ENCODE measurements around the gene PPP2R5C.
A peak's percentile ranks its signal among the peaks of the same experiment; 100 is the strongest.
"Not testable (repeated sequence)": the region's sequence is repeated elsewhere in the genome, so short reads cannot be mapped to it uniquely, and the experiment has no call there.

PPP2R5C gene

DNA sequence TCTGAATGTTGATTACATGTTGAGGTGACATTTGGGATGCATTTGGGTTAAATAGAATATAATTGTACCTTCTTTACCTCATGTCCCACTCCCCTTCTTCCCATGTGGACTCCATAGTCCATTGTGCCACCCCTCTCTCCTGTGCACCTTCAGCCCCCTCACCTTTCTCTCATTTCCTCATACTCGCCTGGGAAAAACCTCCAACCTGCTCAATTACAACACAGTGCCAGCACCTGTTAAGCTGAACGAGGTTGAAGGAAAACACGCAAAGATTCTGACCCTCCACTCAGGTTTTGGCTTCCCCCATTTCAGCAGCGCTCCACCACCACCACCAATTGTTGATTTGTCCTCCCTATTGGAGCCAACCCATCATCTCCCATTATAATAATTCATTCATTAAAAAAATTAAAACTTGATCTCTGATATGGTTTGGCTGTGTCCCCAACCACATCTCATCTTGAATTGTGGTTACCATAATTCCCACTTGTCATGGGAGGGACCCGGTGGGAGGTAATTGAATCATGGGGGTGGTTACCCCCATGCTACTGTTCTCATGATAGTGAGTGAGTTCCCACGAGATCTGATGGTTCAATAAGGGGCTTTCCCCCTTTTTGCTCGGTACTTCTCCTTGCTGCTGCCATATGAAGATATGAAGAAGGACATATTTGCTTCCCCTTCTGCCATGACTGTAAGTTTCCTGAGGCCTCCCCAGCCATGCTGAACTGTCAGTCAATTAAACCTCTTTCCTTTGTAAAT, 33.7 kb upstream of the PPP2R5C start:
- peak; percentile 35 to 76 for DNase-seq

DNA sequence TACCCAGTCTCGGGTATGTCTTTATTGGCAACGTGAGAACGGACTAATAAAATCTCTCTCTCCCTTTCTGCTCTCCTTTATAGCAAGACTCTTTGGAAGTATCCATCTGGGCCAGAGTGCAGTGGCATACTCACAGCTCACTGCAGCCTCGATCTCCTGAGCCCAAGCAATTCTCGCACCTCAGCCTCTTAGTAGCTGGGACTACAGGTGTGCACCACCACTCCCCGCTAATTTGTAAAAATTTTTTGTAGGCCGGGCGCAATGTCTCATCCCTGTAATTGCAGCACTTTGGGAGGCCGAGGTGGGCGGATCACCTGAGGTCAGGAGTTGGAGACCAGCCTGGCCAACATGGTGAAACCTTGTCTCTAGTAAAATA, 33.2 kb upstream of the PPP2R5C start:
- DNase-seq, result no peak

DNA sequence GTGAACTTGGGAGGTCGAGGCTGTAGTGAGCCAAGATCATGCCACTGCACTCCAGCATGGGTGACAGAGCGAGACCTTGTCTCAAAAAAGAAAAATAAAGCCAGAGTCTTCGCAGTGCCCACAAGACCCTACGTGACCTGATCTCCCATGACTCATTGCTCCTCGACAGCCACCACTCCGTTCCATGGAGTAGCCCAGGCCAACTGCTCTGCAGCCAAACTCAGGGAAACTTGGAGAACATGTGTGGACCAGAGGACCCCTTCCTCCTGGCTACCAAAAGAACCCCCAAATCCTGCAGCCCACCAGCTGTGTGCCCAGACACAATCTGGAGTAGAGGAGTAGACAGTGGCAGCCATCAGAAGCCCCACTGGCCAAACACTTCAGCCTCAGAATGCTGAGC, 32.1 kb upstream of the PPP2R5C start:
- DNase-seq, result no peak

DNA sequence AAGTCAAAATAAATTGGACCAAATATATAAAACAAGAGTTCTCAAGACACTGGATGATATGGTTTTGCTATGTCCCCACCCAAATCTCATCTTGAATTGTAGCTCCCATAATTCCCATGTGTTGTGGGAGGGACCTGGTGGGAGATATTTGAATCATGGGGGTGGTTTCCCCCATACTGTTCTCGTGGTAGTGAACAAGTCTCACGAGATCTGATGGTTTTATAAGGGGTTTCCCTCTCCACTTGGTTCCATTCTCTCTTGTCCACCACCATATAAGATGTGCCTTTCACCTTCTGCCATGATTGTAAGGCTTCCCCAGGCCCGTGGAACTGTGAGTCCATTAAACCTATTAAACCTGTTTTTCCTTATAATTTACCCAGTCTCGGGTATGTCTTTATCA, 31.4 kb upstream of the PPP2R5C start:
- not testable (repeated sequence) for DNase-seq

DNA sequence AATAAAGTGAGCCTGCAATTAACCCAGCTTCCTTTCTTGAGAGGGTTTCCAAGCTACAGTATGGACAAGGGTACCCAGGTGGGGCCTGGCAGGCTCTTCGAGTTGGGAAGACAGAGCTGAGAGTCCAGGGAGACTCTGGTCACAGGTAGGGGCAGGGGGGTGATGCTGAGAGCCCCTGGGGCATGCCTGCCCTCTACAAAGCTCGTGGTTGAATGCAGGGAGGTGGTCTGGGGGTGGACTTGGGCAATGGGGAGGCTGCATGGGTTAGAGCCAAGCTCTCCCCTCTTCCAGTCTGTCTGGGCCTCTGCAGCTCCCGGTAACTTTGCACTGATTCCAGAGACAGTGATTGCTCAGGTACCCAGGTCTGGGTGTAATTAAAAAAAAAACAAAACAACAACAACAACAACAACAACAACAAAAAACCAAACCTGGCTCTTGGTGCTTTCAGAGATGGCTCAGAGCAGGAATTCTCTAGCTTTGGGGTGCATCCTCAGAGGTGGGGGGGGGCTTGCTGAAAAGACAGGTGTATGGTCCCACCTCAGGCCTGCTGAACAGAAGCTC, 30.8 kb upstream of the PPP2R5C start:
- DNase-seq, result no peak

DNA sequence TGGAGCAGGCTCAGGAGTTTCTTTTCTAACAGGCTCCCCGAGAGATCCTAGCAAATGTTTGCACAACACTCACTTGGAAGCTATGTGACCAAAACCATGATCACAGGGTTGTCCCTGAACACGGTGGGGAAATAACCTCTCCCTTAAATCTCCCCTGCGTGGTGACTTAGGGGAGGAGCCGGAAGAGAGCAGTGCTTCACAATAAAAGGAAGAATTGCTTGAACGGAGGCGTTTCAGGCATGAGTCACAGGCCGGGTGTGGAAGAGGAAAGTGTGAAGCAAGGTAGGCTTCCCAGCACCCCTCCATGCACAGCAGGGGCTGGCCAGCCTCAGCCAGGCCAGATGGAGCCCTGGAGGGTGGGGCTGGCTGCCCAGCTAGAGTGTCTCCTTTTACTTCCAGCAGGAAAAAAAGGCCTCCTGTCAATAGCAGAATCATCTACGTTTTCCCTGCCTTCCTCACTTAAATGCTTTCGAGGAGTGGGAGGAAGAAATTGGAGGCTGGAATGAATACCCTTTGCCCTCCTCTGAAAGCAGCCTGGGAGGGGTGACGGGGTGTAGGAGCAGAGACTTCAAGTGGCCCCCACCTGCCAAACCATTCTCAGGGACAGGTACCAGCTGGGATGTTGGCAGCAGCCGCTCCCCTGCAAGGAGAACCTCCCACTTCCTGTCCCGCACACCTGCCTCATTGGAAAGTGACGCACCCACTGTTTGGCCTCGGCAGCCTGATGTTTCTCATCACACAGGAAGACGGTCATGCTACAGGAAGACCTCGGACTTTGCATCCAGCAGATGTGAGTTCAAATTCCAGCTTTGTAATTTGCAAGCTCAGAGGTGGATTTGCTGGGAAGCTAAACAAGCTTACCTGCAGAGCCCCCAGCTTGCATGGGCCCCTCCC, 30.1 kb upstream of the PPP2R5C start:
- DNase-seq, result peak; percentile 95 to 99

DNA sequence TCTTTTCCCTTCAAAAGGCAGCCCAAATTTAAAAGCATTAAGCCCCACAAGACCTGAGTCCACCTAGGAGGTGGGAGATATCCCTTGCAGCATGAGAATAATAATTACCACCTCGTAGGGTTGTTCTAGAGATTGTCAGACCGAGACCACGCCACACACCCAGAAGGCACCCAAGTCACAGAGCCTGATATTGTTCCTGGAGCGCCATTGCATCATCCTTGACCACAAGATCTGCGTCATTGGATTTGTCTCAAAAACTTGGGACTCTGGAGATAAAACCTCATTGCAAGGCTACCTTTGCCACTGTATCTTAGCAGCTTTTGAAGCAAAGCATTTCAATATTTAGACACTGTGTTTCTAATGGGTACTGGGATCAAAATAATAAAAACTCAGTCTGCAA, 29.4 kb upstream of the PPP2R5C start:
- peak; percentile 56 to 81 for DNase-seq

DNA sequence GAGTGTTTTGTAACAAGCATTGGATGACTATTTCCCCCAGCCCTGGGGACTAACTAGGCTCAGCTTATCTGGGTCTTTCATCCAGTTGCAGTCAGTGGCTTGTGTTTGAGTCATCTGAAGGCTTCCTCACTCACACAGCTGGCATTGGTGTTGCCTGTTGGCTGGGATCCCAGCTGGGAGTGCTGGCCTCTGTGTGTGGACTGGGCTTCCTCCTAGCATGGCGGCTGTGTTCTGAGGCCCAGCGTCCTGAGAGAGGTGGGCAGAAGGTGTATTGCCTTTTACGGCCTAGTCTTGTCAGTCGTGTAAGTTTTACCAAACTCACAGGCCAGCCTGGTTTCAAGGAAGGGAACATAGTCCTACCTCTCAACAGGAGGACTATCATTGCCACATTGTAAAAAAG, 28.3 kb upstream of the PPP2R5C start:
- peak in 1 of 2 donors; percentile 55 for DNase-seq

DNA sequence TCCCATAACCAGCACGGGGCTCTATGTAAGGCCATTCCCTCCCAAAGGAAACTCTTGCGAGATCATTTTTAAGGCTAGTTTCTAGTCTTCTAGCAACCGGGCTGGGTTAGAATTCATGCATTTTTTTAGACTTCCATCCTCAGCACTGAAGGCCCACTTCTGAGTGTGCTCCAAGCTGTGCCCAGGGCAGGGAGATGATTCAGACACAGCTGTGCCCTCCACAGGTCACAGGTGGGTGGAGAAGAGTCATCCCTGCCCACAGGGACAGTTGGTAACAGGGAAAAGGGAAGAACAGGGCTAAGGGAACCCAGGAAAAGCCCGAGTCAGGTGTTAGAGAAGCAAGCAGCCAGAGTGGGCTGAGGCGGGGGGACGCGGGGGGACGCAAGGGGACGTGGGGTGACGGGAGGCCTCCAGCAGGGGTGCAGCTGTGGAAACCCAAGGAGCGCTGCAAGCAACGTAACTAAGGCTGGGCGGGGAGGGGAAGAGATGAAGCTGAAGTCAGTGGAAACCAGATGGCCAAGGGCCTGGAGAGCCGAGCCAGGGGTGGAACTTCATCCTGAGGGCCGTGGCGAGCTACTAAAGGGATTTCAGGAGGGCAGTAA, 27.2 kb upstream of the PPP2R5C start:
- DNase-seq, result peak; percentile 36 to 88

DNA sequence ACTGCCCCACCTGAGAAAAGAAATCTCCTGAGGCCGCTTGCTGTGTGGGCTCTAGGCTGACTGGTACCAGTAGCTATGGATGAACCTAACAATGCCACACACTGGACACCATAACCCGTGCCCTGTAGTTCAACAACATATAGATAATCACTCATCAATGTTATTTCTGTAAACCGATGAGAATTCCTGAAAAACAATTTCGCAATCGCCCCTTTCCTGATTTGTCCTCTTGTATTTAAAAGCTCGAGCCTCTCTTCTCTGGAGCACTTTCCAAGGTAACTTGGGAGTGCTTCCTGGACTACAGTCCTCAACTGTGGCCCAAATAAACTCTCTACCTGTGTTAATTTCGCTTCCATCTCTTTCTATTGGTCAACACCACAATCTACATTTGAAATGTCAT, 26.1 kb upstream of the PPP2R5C start:
- no peak for DNase-seq

DNA sequence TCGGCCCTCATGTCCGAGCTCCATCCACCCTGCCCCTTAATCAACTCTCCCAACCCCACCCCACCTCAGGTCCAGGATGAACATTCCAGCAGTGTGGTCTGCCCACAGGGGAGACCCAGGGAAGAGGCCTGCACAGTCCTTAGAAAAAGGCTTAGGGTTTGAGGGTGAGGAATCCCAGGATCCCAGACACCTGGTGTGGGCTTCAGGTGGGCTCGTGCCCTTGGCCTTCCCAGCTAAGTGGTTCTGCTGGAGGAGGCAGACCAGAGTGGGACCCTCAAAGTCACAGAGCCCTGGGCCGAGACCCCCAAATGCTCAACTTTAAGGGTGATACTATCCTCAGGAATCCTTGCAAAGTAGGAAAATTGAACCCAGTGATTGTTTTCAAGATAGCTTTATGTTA, 25.4 kb upstream of the PPP2R5C start:
- DNase-seq, result no peak

DNA sequence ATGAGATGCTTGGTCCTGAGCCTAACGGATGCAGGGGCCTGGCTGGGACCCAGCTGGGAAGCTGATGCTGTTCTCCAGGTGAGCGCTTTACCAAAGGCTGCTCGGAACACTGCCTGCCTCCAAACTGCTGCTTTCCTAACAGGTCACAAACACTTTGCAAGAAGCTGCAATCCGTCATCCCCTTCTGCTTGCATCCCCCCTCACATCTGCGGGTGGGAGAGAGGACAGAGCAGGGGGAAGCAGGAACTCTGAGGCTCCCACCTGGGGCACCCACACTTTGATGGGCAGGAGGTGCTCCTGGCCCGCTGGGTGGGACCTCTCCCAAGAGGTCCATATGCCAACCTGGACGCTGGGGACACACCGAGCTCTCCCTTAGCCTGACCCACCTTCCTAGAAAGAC, 24.9 kb upstream of the PPP2R5C start:
- DNase-seq, result no peak

DNA sequence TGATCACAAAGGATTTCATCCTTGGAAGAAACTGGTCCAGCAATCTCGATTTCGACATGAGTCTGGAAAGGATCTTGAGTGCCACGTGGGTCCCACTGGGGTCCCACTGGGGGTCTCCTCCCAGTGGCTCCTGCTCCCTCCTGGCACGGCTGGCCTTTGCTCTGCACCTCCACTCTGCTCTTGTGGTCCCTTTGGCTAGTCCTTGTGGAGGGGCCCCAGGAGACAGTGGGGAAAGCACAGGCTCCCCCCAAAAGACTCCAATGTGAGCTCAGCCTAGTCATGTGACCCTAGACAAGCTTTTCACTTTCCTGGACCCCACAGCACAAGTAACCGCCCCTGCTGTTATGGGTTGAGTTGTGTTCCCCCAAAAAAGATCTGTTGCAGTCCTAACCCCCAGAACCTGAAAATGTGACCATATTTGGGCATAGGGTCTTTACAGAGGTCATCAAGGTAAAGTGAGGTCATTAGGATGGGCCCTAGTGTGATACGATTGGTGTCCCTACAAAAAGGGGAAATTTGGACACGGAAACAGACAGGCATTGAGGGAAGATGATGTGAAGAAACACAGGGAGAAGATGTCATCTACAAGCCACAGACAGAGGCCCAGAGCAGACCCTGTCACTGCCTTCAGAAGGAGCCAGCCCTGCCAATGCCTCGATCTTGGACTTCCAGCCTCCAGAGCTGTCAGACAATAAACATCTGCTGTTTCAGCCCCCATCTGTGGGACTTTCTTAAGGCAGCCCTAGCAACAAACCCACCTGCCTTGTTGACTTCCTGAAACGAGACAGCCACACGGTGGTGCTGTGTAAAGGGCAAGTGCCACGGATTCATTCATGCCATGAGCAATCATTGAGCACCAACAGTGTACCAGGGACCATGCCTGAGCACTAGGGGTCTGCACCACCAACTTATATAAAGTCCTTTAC, 23.8 kb upstream of the PPP2R5C start:
- DNase-seq, result peak; percentile 37 to 59

DNA sequence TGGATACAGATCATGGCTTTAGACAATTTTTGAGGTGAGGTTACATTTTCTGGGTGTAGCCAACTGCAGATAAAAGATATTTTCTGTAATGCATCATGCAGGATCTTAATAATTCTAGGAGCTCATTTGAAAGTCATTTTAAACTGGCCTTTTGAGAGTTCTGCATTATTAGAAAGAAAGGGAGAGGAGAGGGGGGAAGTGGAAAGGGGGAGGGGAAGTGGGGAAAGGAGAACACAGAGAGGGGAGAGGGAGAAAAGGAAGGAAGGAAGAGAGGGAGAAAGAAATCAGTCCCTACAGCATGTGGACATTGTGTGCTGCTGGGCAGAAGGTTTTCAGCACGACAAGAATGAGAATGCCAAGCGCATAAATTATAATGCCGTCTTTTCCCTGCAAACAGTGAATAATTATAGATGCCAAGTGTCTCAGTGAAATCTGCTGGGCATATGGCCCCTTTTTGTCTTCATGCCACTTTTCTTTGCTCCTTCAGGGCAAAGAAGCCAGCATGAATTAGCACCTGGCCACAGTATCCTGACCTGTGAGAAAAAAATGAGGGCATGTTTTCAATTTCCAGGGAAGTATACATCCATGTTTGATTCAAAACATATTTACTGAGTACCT, 22.7 kb upstream of the PPP2R5C start:
- DNase-seq, result no peak

DNA sequence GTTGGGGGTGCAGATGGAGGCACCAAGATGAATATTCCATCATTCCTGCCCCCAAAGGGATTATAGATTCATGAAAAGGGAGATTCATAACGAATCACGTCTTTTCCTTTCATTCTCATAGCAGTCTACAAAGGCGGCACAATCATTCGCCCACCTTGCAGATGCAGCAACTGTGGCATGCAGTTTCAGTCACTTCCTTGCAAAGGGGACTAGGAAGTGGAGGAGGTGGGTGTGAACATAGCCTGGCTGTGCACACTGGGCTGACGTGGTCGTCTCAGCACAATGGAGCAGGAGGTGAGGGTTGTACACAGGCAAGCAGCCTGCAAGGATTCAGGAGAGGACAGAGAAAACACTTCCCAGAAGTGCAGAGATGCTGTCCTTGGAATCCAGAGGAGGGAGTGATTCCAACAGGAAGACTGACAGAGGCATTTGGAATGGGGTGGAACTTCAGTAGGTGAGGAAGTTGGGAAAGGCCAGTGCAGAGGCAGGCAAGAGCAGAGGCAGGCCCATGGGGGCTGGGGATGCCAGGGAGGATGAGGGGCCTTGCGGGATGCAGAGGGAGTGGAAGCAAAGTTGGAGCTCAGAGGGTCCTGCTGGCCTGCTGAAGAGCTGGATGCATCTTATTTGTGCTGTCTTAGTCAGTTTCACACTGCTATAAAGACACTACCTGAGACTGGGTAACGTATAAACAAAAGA, 21.9 kb upstream of the PPP2R5C start:
- peak in 1 of 2 donors; percentile 50 for DNase-seq

DNA sequence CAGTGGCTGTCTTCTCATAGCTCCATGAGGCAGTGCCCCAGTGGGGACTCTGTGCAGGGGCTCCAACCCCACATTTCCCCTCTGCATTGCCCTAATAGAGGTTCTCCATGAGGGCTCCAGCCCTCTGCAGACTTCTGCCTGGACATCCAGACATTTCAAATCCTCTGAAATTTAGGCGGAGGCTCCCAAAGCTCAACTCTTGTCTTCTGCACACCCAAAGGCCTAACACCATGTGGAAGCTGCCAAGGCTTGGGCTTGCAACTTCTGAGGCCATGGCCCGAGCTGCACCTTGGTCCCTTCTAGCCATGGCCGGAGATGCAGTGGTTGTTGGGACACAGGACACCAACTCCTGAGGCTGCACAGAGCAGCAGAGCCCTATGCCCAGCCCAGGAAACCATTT, 20.5 kb upstream of the PPP2R5C start:
- no peak for DNase-seq

DNA sequence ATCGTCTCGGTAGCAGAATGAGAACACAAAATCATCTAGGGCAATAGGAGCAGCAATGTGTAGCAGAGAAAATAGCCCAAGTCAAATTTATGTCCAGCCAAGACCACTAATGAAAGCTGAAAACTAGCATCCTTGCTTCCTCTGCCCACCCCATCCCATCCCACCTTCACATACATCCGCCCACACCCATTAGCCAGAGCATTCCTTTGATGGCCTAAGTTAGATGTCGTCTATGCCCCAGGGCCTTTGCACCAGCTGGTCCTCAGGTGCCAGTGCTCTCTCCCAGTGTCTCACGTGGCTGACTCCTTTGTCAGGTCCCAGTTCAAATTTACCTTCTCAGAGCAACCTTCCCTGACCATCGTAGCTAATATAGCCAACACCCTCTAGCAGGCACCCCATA, 17.8 kb upstream of the PPP2R5C start:
- no peak for DNase-seq

DNA sequence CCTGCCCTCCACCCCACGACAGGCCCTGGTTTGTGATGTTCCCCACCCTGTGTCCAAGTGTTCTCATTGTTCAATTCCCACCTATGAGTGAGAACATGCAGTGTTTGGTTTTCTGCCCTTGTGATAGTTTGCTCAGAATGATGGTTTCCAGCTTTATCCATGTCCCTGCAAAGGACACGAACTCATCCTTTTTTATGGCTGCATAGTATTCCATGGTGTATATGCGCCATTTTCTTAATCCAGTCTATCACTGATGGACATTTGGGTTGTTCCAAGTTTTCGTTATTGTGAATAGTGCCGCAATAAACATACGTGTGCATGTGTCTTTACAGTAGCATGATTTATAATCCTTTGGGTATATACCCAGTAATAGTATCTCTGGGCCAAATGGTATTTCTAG, 17.1 kb upstream of the PPP2R5C start:
- DNase-seq, result not testable (repeated sequence)

DNA sequence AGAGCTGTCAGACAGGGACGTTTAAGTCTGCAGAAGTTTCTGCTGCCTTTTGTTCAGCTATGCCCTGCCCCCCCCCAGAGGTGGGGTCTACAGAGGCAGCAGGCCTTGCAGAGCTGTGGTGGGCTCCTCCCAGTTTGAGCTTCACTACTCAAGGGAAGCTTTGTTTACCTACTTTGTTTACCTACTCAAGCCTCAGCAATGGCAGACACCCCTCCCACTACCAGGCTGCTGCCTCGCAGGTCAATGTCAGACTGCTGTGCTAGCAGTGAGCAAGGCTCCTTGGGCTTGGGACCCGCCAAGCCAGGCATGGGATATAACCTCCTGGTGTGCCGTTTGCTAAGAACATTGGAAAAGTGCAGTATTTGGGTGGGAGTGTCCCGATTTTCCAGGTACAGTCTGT, 11.8 kb upstream of the PPP2R5C start:
- not testable (repeated sequence) for DNase-seq

DNA sequence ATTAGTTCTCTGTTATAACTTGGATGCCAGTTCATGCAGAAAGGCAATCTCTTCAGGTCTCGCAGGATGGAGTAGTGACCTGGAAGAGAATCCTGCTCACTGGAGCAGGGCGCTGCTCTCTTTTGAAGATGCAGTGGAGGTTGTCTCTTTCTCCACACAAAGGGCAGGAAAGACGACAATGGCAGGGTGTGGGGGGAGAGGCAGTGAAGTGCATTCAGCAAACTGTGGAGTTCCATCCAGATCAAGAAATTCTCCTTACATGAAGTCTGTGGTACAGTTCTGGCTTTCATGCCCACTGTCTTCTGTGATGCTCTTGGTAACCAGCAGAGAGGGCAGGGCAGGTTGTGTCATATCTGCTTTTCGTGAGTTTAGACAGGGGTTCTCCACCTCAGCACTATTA, 6.6 kb upstream of the PPP2R5C start:
- DNase-seq, result no peak

Data from inflammatory macrophage treated with lipopolysaccharide for 1 hour (primary cell).